ENCODE results near the gene IL17B. TPM values are rescaled to one million over a fixed set of nuclear protein-coding genes. Genes with fewer than 3 reads are reported as not detected.

IL17B gene
- total RNA-seq, 4 donors from 2014 or later = 2.0 to 2.5 (median 2.1) TPM; not detected in 1

GRCh38 chr5:149410721-149411432 lies 31.8 kb upstream of the IL17B start:
- TF ChIP-seq POLR2A (IDR thresholded peaks at IDR 0.05) = no peak
- no peak for DNase-seq
- peak overlapping the region; percentile 24 to 66 (median 52) for H3K4me3 ChIP-seq

GRCh38 chr5:149410071-149410470 lies 31.0 kb upstream of the IL17B start:
- Histone ChIP-seq H3K4me3 (peak overlapping the region; percentile 24 to 66 (median 52)), H3K36me3 (peaks cover 0 to 10% (median 7%) of the 10 kb centered on the region in 3 donors), H3K27me3 (peaks cover 0 to 4% (median 0%) of the 10 kb centered on the region in 4 donors), H3K4me1 (peaks cover 0 to 35% (median 6%) of the 10 kb centered on the region in 3 donors), H3K27ac (peak overlapping the region; percentile 69 to 90 (median 88)), H3K9me3 (no peaks in the 10 kb centered on the region)
- intact Hi-C loops (cut with DNase I) = no loop called here
- DNase-seq = no peak
- peak in 1 of 4 donors; percentile 11 for TF ChIP-seq POLR2A (IDR thresholded peaks at IDR 0.05)
- TF ChIP-seq CTCF (IDR thresholded peaks at IDR 0.05) = no peak
- 50 to 74% methylated on average over 1 to 6 of the region's 7 CpGs for WGBS, 2 donors

More at GRCh38 chr5:149410721-149411432, 31.8 kb upstream of the IL17B start:
- intact Hi-C loops (cut with DNase I) = no loop called here
- H3K27me3 ChIP-seq = peaks cover 0 to 4% (median 0%) of the 10 kb centered on the region in 4 donors
- H3K9me3 ChIP-seq = no peaks in the 10 kb centered on the region
- H3K36me3 ChIP-seq = peaks cover 0 to 10% (median 7%) of the 10 kb centered on the region in 3 donors
- H3K4me1 ChIP-seq = peaks cover 0 to 33% (median 2%) of the 10 kb centered on the region in 3 donors
- 62 to 66% methylated on average over 10 to 15 of the region's 15 CpGs for WGBS, 2 donors
- peak overlapping the region; percentile 69 to 90 (median 88) for H3K27ac ChIP-seq

- DNase-seq = no peak
- Histone ChIP-seq H3K27me3 (peaks cover 0 to 4% (median 0%) of the 10 kb centered on the region in 4 donors), H3K9me3 (no peaks in the 10 kb centered on the region), H3K4me1 (peaks cover 0 to 33% (median 6%) of the 10 kb centered on the region in 3 donors), H3K4me3 (peak overlapping the region; percentile 24 to 66 (median 52)), H3K27ac (peak overlapping the region; percentile 69 to 94 (median 88)), H3K36me3 (peaks cover 0 to 10% (median 7%) of the 10 kb centered on the region in 3 donors)
- intact Hi-C loops (cut with DNase I) = no loop called here
- no peak for TF ChIP-seq POLR2A (IDR thresholded peaks at IDR 0.05)
- TF ChIP-seq CTCF (IDR thresholded peaks at IDR 0.05) = no peak
- WGBS, 2 donors = 58 to 65% methylated on average over 6 of the region's 6 CpGs
These were observed 30.3 kb upstream of the IL17B start for GRCh38 chr5:149409268-149409948.

GRCh38 chr5:149408252-149409099 lies 29.4 kb upstream of the IL17B start:
- peaks cover 0 to 4% (median 0%) of the 10 kb centered on the region in 4 donors for H3K27me3 ChIP-seq
- no peak for DNase-seq
- 53 to 71% methylated on average over 5 to 12 of the region's 12 CpGs for WGBS, 2 donors
- H3K27ac ChIP-seq = peak overlapping the region; percentile 69 to 94 (median 88)
- H3K9me3 ChIP-seq = no peaks in the 10 kb centered on the region
- peaks cover 0 to 10% (median 7%) of the 10 kb centered on the region in 3 donors for H3K36me3 ChIP-seq
- H3K4me3 ChIP-seq = peak overlapping the region; percentile 24 to 66 (median 52)
- intact Hi-C loops (cut with DNase I) = no loop called here
- H3K4me1 ChIP-seq = peaks cover 0 to 41% (median 3%) of the 10 kb centered on the region in 3 donors
- TF ChIP-seq CTCF (IDR thresholded peaks at IDR 0.05) (no peak), POLR2A (IDR thresholded peaks at IDR 0.05) (no peak)

Measured in esophagus squamous epithelium (tissue), 5 donors.